ENCODE results near the gene PRKCE. TPM values are rescaled to one million over a fixed set of nuclear protein-coding genes. Genes with fewer than 3 reads are reported as not detected.

PRKCE gene
- total and polyA plus RNA-seq, 2 experiments from 2014 or later: 0.94 to 1.2 TPM

DNA sequence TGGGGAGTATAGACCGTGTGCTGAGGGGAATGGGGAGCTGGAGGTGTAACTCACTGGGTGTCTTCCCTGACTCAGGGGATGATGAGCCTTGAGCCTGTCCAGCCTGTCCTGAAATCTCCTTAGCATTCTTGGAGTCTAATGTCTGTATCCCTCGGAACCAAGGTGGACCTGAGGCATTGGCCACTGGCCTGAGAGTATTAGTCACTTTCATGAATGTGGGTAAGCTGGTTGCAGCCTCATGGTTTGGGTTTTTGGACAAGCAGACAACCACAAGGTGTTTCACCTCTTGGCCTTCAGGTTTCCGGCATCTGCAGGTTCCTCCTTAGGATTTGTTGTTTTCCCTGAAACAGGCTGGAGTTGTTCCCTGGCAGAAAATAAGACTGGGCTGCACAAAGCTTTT lies 63.2 kb downstream of the PRKCE start:
- Histone ChIP-seq H3K27ac (ENCODE audit: low read depth) (no peak overlapping the region), H3K9me2 (ENCODE audit: insufficient read depth) (no peaks in the 10 kb centered on the region), H3K4me2 (no peak overlapping the region), H3F3A (replicated peaks; ENCODE audit: low read depth) (no peaks in the 10 kb centered on the region), H2AFZ (no peak overlapping the region), H3K36me3 (ENCODE audit: insufficient read depth) (no peaks in the 10 kb centered on the region), H3K27me3 (ENCODE audit: insufficient read depth) (no peaks in the 10 kb centered on the region), H3K4me3 (no peak overlapping the region), H3K79me2 (replicated peaks; ENCODE audit: insufficient read depth) (no peaks in the 10 kb centered on the region), H3K4me1 (ENCODE audit: insufficient read depth) (no peaks in the 10 kb centered on the region), H4K20me1 (replicated peaks; ENCODE audit: insufficient read depth) (no peaks in the 10 kb centered on the region)
- Mint-ChIP-seq H3K4me1 (peaks cover 10% of the 10 kb centered on the region), H3K9me3 (no peaks in the 10 kb centered on the region), H3K27me3 (ENCODE audit: insufficient read depth, low read depth, poor library complexity) (peaks cover 3% of the 10 kb centered on the region), H3K4me3 (no peak overlapping the region), H3K27ac (no peak overlapping the region), H3K36me3 (ENCODE audit: low read depth) (no peaks in the 10 kb centered on the region)
- ATAC-seq (no peak), DNase-seq (ENCODE audit: low spot score) (no peak)
- TF ChIP-seq, protein P1, sequence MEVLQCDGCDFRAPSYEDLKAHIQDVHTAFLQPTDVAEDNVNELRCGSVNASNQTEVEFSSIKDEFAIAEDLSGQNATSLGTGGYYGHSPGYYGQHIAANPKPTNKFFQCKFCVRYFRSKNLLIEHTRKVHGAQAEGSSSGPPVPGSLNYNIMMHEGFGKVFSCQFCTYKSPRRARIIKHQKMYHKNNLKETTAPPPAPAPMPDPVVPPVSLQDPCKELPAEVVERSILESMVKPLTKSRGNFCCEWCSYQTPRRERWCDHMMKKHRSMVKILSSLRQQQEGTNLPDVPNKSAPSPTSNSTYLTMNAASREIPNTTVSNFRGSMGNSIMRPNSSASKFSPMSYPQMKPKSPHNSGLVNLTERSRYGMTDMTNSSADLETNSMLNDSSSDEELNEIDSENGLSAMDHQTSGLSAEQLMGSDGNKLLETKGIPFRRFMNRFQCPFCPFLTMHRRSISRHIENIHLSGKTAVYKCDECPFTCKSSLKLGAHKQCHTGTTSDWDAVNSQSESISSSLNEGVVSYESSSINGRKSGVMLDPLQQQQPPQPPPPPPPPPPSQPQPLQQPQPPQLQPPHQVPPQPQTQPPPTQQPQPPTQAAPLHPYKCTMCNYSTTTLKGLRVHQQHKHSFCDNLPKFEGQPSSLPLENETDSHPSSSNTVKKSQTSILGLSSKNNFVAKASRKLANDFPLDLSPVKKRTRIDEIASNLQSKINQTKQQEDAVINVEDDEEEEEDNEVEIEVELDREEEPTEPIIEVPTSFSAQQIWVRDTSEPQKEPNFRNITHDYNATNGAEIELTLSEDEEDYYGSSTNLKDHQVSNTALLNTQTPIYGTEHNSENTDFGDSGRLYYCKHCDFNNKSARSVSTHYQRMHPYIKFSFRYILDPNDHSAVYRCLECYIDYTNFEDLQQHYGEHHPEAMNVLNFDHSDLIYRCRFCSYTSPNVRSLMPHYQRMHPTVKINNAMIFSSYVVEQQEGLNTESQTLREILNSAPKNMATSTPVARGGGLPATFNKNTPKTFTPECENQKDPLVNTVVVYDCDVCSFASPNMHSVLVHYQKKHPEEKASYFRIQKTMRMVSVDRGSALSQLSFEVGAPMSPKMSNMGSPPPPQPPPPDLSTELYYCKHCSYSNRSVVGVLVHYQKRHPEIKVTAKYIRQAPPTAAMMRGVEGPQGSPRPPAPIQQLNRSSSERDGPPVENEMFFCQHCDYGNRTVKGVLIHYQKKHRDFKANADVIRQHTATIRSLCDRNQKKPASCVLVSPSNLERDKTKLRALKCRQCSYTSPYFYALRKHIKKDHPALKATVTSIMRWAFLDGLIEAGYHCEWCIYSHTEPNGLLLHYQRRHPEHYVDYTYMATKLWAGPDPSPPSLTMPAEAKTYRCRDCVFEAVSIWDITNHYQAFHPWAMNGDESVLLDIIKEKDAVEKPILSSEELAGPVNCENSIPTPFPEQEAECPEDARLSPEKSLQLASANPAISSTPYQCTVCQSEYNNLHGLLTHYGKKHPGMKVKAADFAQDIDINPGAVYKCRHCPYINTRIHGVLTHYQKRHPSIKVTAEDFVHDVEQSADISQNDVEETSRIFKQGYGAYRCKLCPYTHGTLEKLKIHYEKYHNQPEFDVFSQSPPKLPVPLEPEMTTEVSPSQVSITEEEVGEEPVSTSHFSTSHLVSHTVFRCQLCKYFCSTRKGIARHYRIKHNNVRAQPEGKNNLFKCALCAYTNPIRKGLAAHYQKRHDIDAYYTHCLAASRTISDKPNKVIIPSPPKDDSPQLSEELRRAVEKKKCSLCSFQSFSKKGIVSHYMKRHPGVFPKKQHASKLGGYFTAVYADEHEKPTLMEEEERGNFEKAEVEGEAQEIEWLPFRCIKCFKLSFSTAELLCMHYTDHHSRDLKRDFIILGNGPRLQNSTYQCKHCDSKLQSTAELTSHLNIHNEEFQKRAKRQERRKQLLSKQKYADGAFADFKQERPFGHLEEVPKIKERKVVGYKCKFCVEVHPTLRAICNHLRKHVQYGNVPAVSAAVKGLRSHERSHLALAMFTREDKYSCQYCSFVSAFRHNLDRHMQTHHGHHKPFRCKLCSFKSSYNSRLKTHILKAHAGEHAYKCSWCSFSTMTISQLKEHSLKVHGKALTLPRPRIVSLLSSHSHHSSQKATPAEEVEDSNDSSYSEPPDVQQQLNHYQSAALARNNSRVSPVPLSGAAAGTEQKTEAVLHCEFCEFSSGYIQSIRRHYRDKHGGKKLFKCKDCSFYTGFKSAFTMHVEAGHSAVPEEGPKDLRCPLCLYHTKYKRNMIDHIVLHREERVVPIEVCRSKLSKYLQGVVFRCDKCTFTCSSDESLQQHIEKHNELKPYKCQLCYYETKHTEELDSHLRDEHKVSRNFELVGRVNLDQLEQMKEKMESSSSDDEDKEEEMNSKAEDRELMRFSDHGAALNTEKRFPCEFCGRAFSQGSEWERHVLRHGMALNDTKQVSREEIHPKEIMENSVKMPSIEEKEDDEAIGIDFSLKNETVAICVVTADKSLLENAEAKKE (CRISPR knock-in tag; IDR thresholded peaks at IDR 0.05): no peak
- TF ChIP-seq, protein P2, sequence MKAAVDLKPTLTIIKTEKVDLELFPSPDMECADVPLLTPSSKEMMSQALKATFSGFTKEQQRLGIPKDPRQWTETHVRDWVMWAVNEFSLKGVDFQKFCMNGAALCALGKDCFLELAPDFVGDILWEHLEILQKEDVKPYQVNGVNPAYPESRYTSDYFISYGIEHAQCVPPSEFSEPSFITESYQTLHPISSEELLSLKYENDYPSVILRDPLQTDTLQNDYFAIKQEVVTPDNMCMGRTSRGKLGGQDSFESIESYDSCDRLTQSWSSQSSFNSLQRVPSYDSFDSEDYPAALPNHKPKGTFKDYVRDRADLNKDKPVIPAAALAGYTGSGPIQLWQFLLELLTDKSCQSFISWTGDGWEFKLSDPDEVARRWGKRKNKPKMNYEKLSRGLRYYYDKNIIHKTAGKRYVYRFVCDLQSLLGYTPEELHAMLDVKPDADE (IDR thresholded peaks at IDR 0.05): no peak
- no peak for TF ChIP-seq ZNF114 (CRISPR knock-in tag; IDR thresholded peaks at IDR 0.05)
- TF ChIP-seq, protein P3, sequence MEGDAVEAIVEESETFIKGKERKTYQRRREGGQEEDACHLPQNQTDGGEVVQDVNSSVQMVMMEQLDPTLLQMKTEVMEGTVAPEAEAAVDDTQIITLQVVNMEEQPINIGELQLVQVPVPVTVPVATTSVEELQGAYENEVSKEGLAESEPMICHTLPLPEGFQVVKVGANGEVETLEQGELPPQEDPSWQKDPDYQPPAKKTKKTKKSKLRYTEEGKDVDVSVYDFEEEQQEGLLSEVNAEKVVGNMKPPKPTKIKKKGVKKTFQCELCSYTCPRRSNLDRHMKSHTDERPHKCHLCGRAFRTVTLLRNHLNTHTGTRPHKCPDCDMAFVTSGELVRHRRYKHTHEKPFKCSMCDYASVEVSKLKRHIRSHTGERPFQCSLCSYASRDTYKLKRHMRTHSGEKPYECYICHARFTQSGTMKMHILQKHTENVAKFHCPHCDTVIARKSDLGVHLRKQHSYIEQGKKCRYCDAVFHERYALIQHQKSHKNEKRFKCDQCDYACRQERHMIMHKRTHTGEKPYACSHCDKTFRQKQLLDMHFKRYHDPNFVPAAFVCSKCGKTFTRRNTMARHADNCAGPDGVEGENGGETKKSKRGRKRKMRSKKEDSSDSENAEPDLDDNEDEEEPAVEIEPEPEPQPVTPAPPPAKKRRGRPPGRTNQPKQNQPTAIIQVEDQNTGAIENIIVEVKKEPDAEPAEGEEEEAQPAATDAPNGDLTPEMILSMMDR (conservative IDR thresholded peaks at IDR 0.05; ENCODE audit: low read depth in 2 of 2): no peak
- no peak for TF ChIP-seq EZH2 (IDR thresholded peaks at IDR 0.05; ENCODE audit: low read depth, unreplicated experiment)
- no peak for TF ChIP-seq ZNF331 (CRISPR knock-in tag; IDR thresholded peaks at IDR 0.05; ENCODE audit: low read depth)
- no peak for TF ChIP-seq CREB1 (CRISPR knock-in tag; IDR thresholded peaks at IDR 0.05; ENCODE audit: low read depth)
- no peak for TF ChIP-seq STAT1 (IDR thresholded peaks at IDR 0.05; ENCODE audit: unreplicated experiment)
- TF ChIP-seq NANOG (IDR thresholded peaks at IDR 0.05; ENCODE audit: borderline replicate concordance): no peak
- TF ChIP-seq POLR2AphosphoS5 (IDR thresholded peaks at IDR 0.05; ENCODE audit: low read depth): no peak
- TF ChIP-seq, protein P4, sequence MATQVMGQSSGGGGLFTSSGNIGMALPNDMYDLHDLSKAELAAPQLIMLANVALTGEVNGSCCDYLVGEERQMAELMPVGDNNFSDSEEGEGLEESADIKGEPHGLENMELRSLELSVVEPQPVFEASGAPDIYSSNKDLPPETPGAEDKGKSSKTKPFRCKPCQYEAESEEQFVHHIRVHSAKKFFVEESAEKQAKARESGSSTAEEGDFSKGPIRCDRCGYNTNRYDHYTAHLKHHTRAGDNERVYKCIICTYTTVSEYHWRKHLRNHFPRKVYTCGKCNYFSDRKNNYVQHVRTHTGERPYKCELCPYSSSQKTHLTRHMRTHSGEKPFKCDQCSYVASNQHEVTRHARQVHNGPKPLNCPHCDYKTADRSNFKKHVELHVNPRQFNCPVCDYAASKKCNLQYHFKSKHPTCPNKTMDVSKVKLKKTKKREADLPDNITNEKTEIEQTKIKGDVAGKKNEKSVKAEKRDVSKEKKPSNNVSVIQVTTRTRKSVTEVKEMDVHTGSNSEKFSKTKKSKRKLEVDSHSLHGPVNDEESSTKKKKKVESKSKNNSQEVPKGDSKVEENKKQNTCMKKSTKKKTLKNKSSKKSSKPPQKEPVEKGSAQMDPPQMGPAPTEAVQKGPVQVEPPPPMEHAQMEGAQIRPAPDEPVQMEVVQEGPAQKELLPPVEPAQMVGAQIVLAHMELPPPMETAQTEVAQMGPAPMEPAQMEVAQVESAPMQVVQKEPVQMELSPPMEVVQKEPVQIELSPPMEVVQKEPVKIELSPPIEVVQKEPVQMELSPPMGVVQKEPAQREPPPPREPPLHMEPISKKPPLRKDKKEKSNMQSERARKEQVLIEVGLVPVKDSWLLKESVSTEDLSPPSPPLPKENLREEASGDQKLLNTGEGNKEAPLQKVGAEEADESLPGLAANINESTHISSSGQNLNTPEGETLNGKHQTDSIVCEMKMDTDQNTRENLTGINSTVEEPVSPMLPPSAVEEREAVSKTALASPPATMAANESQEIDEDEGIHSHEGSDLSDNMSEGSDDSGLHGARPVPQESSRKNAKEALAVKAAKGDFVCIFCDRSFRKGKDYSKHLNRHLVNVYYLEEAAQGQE (IDR thresholded peaks at IDR 0.05; ENCODE audit: unreplicated experiment): no peak
- no peak for TF ChIP-seq JUNB (IDR thresholded peaks at IDR 0.05; ENCODE audit: unreplicated experiment)
- TF ChIP-seq EZH2phosphoT487 (IDR thresholded peaks at IDR 0.05; ENCODE audit: unreplicated experiment): no peak
